SU-DHL-6 (cell line): ENCODE results near the gene ZDHHC1.

Experiments
- H2AFZ ChIP-seq: fragments of 200-600 bp; sonication (generic); 2 replicates; pipeline ENCODE4 v1.6.1; 2014; ENCODE audit warnings: low read depth, mild to moderate bottlenecking, moderate library complexity, mixed read lengths, antibody characterized with exemption, low read length; ENCODE audit not compliant: severe bottlenecking
- H3F3A ChIP-seq: fragments of 200-600 bp; shearing (Covaris generic); 2 replicates; pipeline ENCODE4 v1.6.0; 2016; ENCODE audit warnings: antibody characterized with exemption, mild to moderate bottlenecking; ENCODE audit not compliant: insufficient read depth
- H3K27ac ChIP-seq: fragments of 200-600 bp; sonication (generic); 2 replicates; pipeline ENCODE4 v1.5.1; 2016; ENCODE audit warnings: low read depth, mild to moderate bottlenecking, low read length, moderate library complexity, mixed read lengths
- H3K27me3 ChIP-seq: fragments of 200-600 bp; sonication (generic), shearing (Covaris generic); 2 replicates; pipeline ENCODE4 v1.6.0; 2014; ENCODE audit warnings: mild to moderate bottlenecking, low read length
- H3K36me3 ChIP-seq: fragments of 200-600 bp; sonication (generic); 2 replicates; pipeline ENCODE4 v1.6.1; 2014; ENCODE audit warnings: mild to moderate bottlenecking, low read length, mixed read lengths
- H3K4me2 ChIP-seq: fragments of 300-600, 200-600 bp; shearing (Covaris generic), sonication (generic); 2 replicates; pipeline ENCODE4 v1.6.0; 2014; ENCODE audit warnings: low read length, low read depth, mild to moderate bottlenecking; ENCODE audit not compliant: poor library complexity, severe bottlenecking
- H3K4me3 ChIP-seq: fragments of 200-600 bp; sonication (generic); 2 replicates; pipeline ENCODE4 v1.5.1; 2014; ENCODE audit warnings: antibody characterized with exemption, low read length, mild to moderate bottlenecking, mixed read lengths; ENCODE audit not compliant: insufficient read depth, poor library complexity, severe bottlenecking
- H3K79me2 ChIP-seq: fragments of 200-600 bp; sonication (generic); 2 replicates; pipeline ENCODE4 v1.6.1; 2014; ENCODE audit warnings: mild to moderate bottlenecking, low read length, moderate library complexity; ENCODE audit not compliant: insufficient read depth
- H3K9ac ChIP-seq: fragments of 200-600 bp; sonication (generic); 2 replicates; pipeline ENCODE4 v1.7.0; 2014; ENCODE audit warnings: mild to moderate bottlenecking, low read length
- H3K9me2 ChIP-seq: fragments of 200-600 bp; sonication (generic); replicated peaks from 2 replicates; pipeline ENCODE4 v1.6.1; 2014; ENCODE audit warnings: low read length; ENCODE audit not compliant: insufficient read depth
- H3K9me3 ChIP-seq: fragments of 200-600 bp; sonication (generic); 2 replicates; pipeline ENCODE4 v1.6.1; 2014; ENCODE audit warnings: low read length, mixed read lengths; ENCODE audit not compliant: insufficient read depth
- H4K20me1 ChIP-seq: fragments of 200-600 bp; sonication (generic); 2 replicates; pipeline ENCODE4 v1.6.1; 2014; ENCODE audit warnings: low read depth, mild to moderate bottlenecking, antibody characterized with exemption, low read length, moderate library complexity, mixed read lengths
- CTCF ChIP-seq: fragments of 200-600 bp; sonication (generic); IDR thresholded peaks from one replicate; pipeline ENCODE4 v1.5.1; 2017; ENCODE audit warnings: antibody characterized with exemption, mild to moderate bottlenecking, low read length, moderate library complexity; ENCODE audit not compliant: insufficient read depth, poor library complexity, severe bottlenecking
- EZH2phosphoT487 ChIP-seq: fragments of 200-600 bp; sonication (generic), shearing (Covaris generic); conservative IDR thresholded peaks from 2 replicates; pipeline ENCODE4 v1.6.1; 2018; ENCODE audit warnings: mild to moderate bottlenecking, antibody characterized with exemption, low read length, moderate library complexity, mixed read lengths

ZDHHC1 gene

GRCh38 chr16:67406111-67406971 is 9.9 kb downstream of the ZDHHC1 start:
- Histone ChIP-seq H3K4me2 (no peak overlapping the region), H3K27ac (no peak overlapping the region), H3K9me3 (no peaks in the 10 kb centered on the region), H3K9ac (no peak overlapping the region), H3K36me3 (no peaks in the 10 kb centered on the region), H2AFZ (no peak overlapping the region), H4K20me1 (no peaks in the 10 kb centered on the region), H3K79me2 (no peaks in the 10 kb centered on the region), H3K9me2 (no peaks in the 10 kb centered on the region), H3F3A (no peaks in the 10 kb centered on the region), H3K4me3 (no peak overlapping the region), H3K27me3 (no peaks in the 10 kb centered on the region)
- TF ChIP-seq EZH2phosphoT487 (no peak), CTCF (no peak)

- H3K9me2 ChIP-seq: no peaks in the 10 kb centered on the region
- no peak overlapping the region for H3K4me2 ChIP-seq
- no peaks in the 10 kb centered on the region for H4K20me1 ChIP-seq
- no peak overlapping the region for H3K27ac ChIP-seq
- TF ChIP-seq EZH2phosphoT487 (no peak), CTCF (no peak)
- H3K4me3 ChIP-seq: no peak overlapping the region
- H3K27me3 ChIP-seq: no peaks in the 10 kb centered on the region
- no peak overlapping the region for H3K9ac ChIP-seq
- no peaks in the 10 kb centered on the region for H3K9me3 ChIP-seq
- no peaks in the 10 kb centered on the region for H3K79me2 ChIP-seq
- H2AFZ ChIP-seq: no peak overlapping the region
- no peaks in the 10 kb centered on the region for H3F3A ChIP-seq
- no peaks in the 10 kb centered on the region for H3K36me3 ChIP-seq
Measured at GRCh38 chr16:67405336-67405735, 10.9 kb downstream of the ZDHHC1 start.

- Histone ChIP-seq H3K9ac (no peak overlapping the region), H3K9me3 (no peaks in the 10 kb centered on the region), H3K4me2 (no peak overlapping the region), H3K36me3 (no peaks in the 10 kb centered on the region), H3K4me3 (no peak overlapping the region), H3K27me3 (no peaks in the 10 kb centered on the region), H3F3A (no peaks in the 10 kb centered on the region), H4K20me1 (no peaks in the 10 kb centered on the region), H2AFZ (no peak overlapping the region), H3K79me2 (no peaks in the 10 kb centered on the region), H3K27ac (no peak overlapping the region), H3K9me2 (no peaks in the 10 kb centered on the region)
- TF ChIP-seq EZH2phosphoT487 (no peak), CTCF (no peak)
Measured at GRCh38 chr16:67404740-67405226, 11.5 kb downstream of the ZDHHC1 start.
